ENCODE measurements around the gene NCKAP5.

DNA sequence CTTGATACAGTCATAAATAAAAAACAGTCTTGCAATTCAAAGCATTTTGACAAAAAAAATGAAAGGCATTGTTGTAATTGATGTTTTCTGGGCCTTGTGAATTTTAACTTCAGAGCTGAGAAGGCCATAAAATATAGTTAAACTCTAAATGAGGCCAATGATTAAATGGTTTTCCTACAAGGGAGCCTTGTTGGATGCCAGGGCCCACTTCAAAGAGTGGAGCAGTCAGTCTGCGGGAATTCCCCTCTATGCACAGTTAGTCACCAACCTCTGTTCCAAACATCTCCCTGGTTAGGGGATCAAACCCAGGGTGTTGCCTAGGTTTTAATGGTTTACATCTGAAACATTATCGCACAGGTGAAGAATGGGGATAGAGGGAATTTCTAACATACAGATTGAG, 143.4 kb downstream of the NCKAP5 start:
- TF ChIP-seq, protein P1, sequence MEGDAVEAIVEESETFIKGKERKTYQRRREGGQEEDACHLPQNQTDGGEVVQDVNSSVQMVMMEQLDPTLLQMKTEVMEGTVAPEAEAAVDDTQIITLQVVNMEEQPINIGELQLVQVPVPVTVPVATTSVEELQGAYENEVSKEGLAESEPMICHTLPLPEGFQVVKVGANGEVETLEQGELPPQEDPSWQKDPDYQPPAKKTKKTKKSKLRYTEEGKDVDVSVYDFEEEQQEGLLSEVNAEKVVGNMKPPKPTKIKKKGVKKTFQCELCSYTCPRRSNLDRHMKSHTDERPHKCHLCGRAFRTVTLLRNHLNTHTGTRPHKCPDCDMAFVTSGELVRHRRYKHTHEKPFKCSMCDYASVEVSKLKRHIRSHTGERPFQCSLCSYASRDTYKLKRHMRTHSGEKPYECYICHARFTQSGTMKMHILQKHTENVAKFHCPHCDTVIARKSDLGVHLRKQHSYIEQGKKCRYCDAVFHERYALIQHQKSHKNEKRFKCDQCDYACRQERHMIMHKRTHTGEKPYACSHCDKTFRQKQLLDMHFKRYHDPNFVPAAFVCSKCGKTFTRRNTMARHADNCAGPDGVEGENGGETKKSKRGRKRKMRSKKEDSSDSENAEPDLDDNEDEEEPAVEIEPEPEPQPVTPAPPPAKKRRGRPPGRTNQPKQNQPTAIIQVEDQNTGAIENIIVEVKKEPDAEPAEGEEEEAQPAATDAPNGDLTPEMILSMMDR (IDR thresholded peaks at IDR 0.05) = no peak
- no peak for TF ChIP-seq POLR2A (IDR thresholded peaks at IDR 0.05)

All from prostate gland (tissue), 2 donors.